ENCODE data around the gene TMEM132D. TPM values are rescaled to one million over a fixed set of nuclear protein-coding genes. Genes with fewer than 3 reads are reported as not detected.

Gene TMEM132D
- total and polyA plus RNA-seq, 4 donors = 0.06 to 0.20 (median 0.13) TPM

GRCh38 chr12:129096968-129097367 is 806.9 kb downstream of the TMEM132D start:
- Histone ChIP-seq H3K9ac (ENCODE audit: insufficient read depth in 1 of 2, low read length in 2 of 2) (no peak overlapping the region), H3K9me3 (ENCODE audit: control insufficient read depth in 4 of 4, insufficient read depth in 3 of 4, low read length in 3 of 4) (peaks cover 0 to 8% (median 0%) of the 10 kb centered on the region in 4 donors), H3K27ac (ENCODE audit: low read depth in 1 of 2, low read length in 1 of 2) (no peak overlapping the region), H3K4me3 (no peak overlapping the region), H3K36me3 (ENCODE audit: control insufficient read depth in 4 of 4, insufficient read depth in 4 of 4, low read length in 4 of 4) (no peaks in the 10 kb centered on the region), H3K27me3 (ENCODE audit: control insufficient read depth in 3 of 3, insufficient read depth in 3 of 3, low read length in 2 of 3) (no peaks in the 10 kb centered on the region), H3K4me1 (ENCODE audit: control insufficient read depth in 5 of 5, insufficient read depth in 5 of 5, low read length in 5 of 5) (no peaks in the 10 kb centered on the region)
- no peak for TF ChIP-seq CTCF (IDR thresholded peaks at IDR 0.05; ENCODE audit: control extremely low read depth, extremely low read depth)
- WGBS, 2 donors = 84 to 86% methylated on average over 7 of the region's 7 CpGs
- ATAC-seq (ENCODE audit: insufficient read depth, low FRiP score) = no peak
- DNase-seq = no peak

- H3K4me1 ChIP-seq (ENCODE audit: control insufficient read depth in 5 of 5, insufficient read depth in 5 of 5, low read length in 5 of 5) = no peaks in the 10 kb centered on the region
- no peaks in the 10 kb centered on the region for H3K36me3 ChIP-seq (ENCODE audit: control insufficient read depth in 4 of 4, insufficient read depth in 4 of 4, low read length in 4 of 4)
- no peak overlapping the region for H3K4me3 ChIP-seq
- DNase-seq = no peak
- no peak overlapping the region for H3K9ac ChIP-seq (ENCODE audit: insufficient read depth in 1 of 2, low read length in 2 of 2)
- peaks cover 0 to 8% (median 0%) of the 10 kb centered on the region in 4 donors for H3K9me3 ChIP-seq (ENCODE audit: control insufficient read depth in 4 of 4, insufficient read depth in 3 of 4, low read length in 3 of 4)
- ATAC-seq (ENCODE audit: insufficient read depth, low FRiP score) = no peak
- TF ChIP-seq CTCF (IDR thresholded peaks at IDR 0.05; ENCODE audit: control extremely low read depth, extremely low read depth) = no peak
- no peaks in the 10 kb centered on the region for H3K27me3 ChIP-seq (ENCODE audit: control insufficient read depth in 3 of 3, insufficient read depth in 3 of 3, low read length in 2 of 3)
- WGBS, 2 donors = 92 to 96% methylated on average over 11 of the region's 11 CpGs
- no peak overlapping the region for H3K27ac ChIP-seq (ENCODE audit: low read depth in 1 of 2, low read length in 1 of 2)
Observed at GRCh38 chr12:129096184-129096583, 807.6 kb downstream of the TMEM132D start.

- Histone ChIP-seq H3K9me3 (ENCODE audit: control insufficient read depth in 4 of 4, insufficient read depth in 3 of 4, low read length in 3 of 4) (peaks cover 0 to 5% (median 0%) of the 10 kb centered on the region in 4 donors), H3K4me3 (no peak overlapping the region), H3K27me3 (ENCODE audit: control insufficient read depth in 3 of 3, insufficient read depth in 3 of 3, low read length in 2 of 3) (peaks cover 0 to 5% (median 0%) of the 10 kb centered on the region in 3 donors), H3K27ac (ENCODE audit: low read depth in 1 of 2, low read length in 1 of 2) (no peak overlapping the region), H3K36me3 (ENCODE audit: control insufficient read depth in 4 of 4, insufficient read depth in 4 of 4, low read length in 4 of 4) (no peaks in the 10 kb centered on the region), H3K9ac (ENCODE audit: insufficient read depth in 1 of 2, low read length in 2 of 2) (no peak overlapping the region), H3K4me1 (ENCODE audit: control insufficient read depth in 5 of 5, insufficient read depth in 5 of 5, low read length in 5 of 5) (no peaks in the 10 kb centered on the region)
- DNase-seq (no peak), ATAC-seq (ENCODE audit: insufficient read depth, low FRiP score) (no peak)
- TF ChIP-seq CTCF (IDR thresholded peaks at IDR 0.05; ENCODE audit: control extremely low read depth, extremely low read depth) = no peak
- WGBS, 2 donors = 85 to 87% methylated on average over 9 of the region's 9 CpGs
Observed at GRCh38 chr12:129089576-129089975, 814.2 kb downstream of the TMEM132D start.
